ENCODE results near the gene KRTAP10-3. TPM values are rescaled to one million over a fixed set of nuclear protein-coding genes. Genes with fewer than 3 reads are reported as not detected.

Gene KRTAP10-3
- total RNA-seq, 8 experiments from 2014 or later, result 0.23 to 1.1 (median 0.46) TPM; not detected in 3

- H3K4me3 ChIP-seq, result no peak overlapping the region
- WGBS, 10 experiments, result 24% methylated on average over 5 of the region's 18 CpGs; no CpG with 5 or more reads in 9 of the 10 experiments
- ATAC-seq (replicated peaks in 6 of 8), result peak in 4 of 8 experiments; percentile 4 to 10 (median 7)
- H3K4me1 ChIP-seq (replicated peaks in 1 of 2), result peaks cover 6 to 8% of the 10 kb centered on the region in 2 donors
- in situ Hi-C loops (cut with MboI; ENCODE audit: low pct_unique_long_range_greater_than_20kb in 2 of 9, low sequenced_read_pairs in 9 of 9, unreplicated experiment in 9 of 9), result loop anchor here in 4 of 9 experiments (25.0 kb wide), 1 partner anchor 277 kb away; no protein-coding TSS in a partner anchor
- no peak overlapping the region for H3K27ac ChIP-seq
These were observed 48.5 kb downstream of the KRTAP10-3 start for GRCh38 chr21:44510109-44510507.

- Histone ChIP-seq H3K4me3 (no peak overlapping the region), H3K27ac (no peak overlapping the region), H3K4me1 (replicated peaks in 1 of 2) (peaks cover 6 to 8% of the 10 kb centered on the region in 2 donors)
- in situ Hi-C loops (cut with MboI; ENCODE audit: low pct_unique_long_range_greater_than_20kb in 2 of 9, low sequenced_read_pairs in 9 of 9, unreplicated experiment in 9 of 9), result loop anchor here in 4 of 9 experiments (25.0 kb wide), 1 partner anchor 278 kb away; no protein-coding TSS in a partner anchor
- ATAC-seq (replicated peaks in 6 of 8), result peak in 1 of 8 experiments; percentile 22
- 40 to 100% (median 93%) methylated on average over 1 to 3 of the region's 12 CpGs; no CpG with 5 or more reads in 6 of the 10 experiments for WGBS, 10 experiments
These were observed 49.1 kb downstream of the KRTAP10-3 start for GRCh38 chr21:44509539-44509938.

- no peak for ATAC-seq (replicated peaks in 6 of 8)
- Histone ChIP-seq H3K4me1 (replicated peaks in 1 of 2) (peaks cover 6 to 8% of the 10 kb centered on the region in 2 donors), H3K27ac (no peak overlapping the region), H3K4me3 (no peak overlapping the region)
- in situ Hi-C loops (cut with MboI; ENCODE audit: low pct_unique_long_range_greater_than_20kb in 2 of 9, low sequenced_read_pairs in 9 of 9, unreplicated experiment in 9 of 9), result loop anchor here in 4 of 9 experiments (25.0 kb wide), 1 partner anchor 278 kb away; no protein-coding TSS in a partner anchor
- WGBS, 10 experiments, result 55 to 96% (median 74%) methylated on average over 3 to 10 of the region's 30 CpGs; no CpG with 5 or more reads in 5 of the 10 experiments
These were observed 49.7 kb downstream of the KRTAP10-3 start for GRCh38 chr21:44508711-44509445.

GRCh38 chr21:44508426-44508710 is 50.2 kb downstream of the KRTAP10-3 start:
- H3K27ac ChIP-seq, result no peak overlapping the region
- H3K4me1 ChIP-seq (replicated peaks in 1 of 2), result peaks cover 6 to 8% of the 10 kb centered on the region in 2 donors
- WGBS, 10 experiments, result 55 to 90% (median 72%) methylated on average over 2 to 7 of the region's 9 CpGs; no CpG with 5 or more reads in 7 of the 10 experiments
- no peak overlapping the region for H3K4me3 ChIP-seq
- ATAC-seq (replicated peaks in 6 of 8), result no peak
- in situ Hi-C loops (cut with MboI; ENCODE audit: low pct_unique_long_range_greater_than_20kb in 2 of 9, low sequenced_read_pairs in 9 of 9, unreplicated experiment in 9 of 9), result loop anchor here in 4 of 9 experiments (25.0 kb wide), 1 partner anchor 279 kb away; no protein-coding TSS in a partner anchor

Other genes starting within 250 kb of the KRTAP10-3 start
- 10 to 100 TPM; 12.5 to 19.0 (median 16.7) TPM for gene CFAP410, start 219.4 kb downstream of the KRTAP10-3 start, total RNA-seq
- gene TRPM2, start 205.2 kb downstream of the KRTAP10-3 start, total RNA-seq, result under 1 TPM; 0.05 to 0.35 (median 0.15) TPM
- 1 to 10 TPM in 5 of 8 experiments, under 1 TPM in 3; 0.18 to 4.8 (median 2.6) TPM for gene LRRC3, start 103.3 kb downstream of the KRTAP10-3 start, total RNA-seq
- 1 to 10 TPM in 1 of 8 experiments, under 1 TPM in 2, not detected in 5; 0.18 to 1.1 (median 0.25) TPM for gene KRTAP10-1, start 18.6 kb downstream of the KRTAP10-3 start, total RNA-seq
- gene KRTAP10-2, start 7.3 kb downstream of the KRTAP10-3 start, total RNA-seq, result 1 to 10 TPM in 1 of 8 experiments, under 1 TPM in 3, not detected in 4; 0.17 to 1.1 (median 0.47) TPM
- gene KRTAP10-4, start 14.9 kb upstream of the KRTAP10-3 start, total RNA-seq, result under 1 TPM in 3 of 8 experiments, not detected in 5; 0.41 to 1.00 (median 0.87) TPM
- 1 to 10 TPM in 1 of 8 experiments, under 1 TPM in 3, not detected in 4; 0.17 to 1.1 (median 0.43) TPM for gene KRTAP10-5, start 21.8 kb upstream of the KRTAP10-3 start, total RNA-seq
- under 1 TPM in 4 of 8 experiments, not detected in 4; 0.23 to 0.71 (median 0.35) TPM for gene KRTAP10-6, start 33.7 kb upstream of the KRTAP10-3 start, total RNA-seq
- gene KRTAP10-7, start 41.8 kb upstream of the KRTAP10-3 start, total RNA-seq, result under 1 TPM in 3 of 8 experiments, not detected in 5; 0.13 to 0.47 (median 0.20) TPM
- gene KRTAP10-8, start 53.3 kb upstream of the KRTAP10-3 start, total RNA-seq, result under 1 TPM in 4 of 8 experiments, not detected in 4; 0.41 to 0.67 (median 0.44) TPM
- 1 to 10 TPM in 1 of 8 experiments, under 1 TPM in 4, not detected in 3; 0.18 to 1.0 (median 0.46) TPM for gene KRTAP10-9, start 68.3 kb upstream of the KRTAP10-3 start, total RNA-seq
- gene KRTAP10-10, start 78.6 kb upstream of the KRTAP10-3 start, total RNA-seq, result 1 to 10 TPM in 1 of 8 experiments, under 1 TPM in 3, not detected in 4; 0.17 to 1.1 (median 0.51) TPM
- under 1 TPM in 2 of 8 experiments, not detected in 6; 0.49 to 0.66 TPM for gene KRTAP10-11, start 87.6 kb upstream of the KRTAP10-3 start, total RNA-seq
- gene KRTAP12-4, start 95.9 kb upstream of the KRTAP10-3 start, total RNA-seq, result not detected
- gene KRTAP12-3, start 99.1 kb upstream of the KRTAP10-3 start, total RNA-seq, result not detected
- gene KRTAP12-2, start 108.1 kb upstream of the KRTAP10-3 start, total RNA-seq, result not detected
- gene KRTAP12-1, start 123.4 kb upstream of the KRTAP10-3 start, total RNA-seq, result under 1 TPM in 1 of 8 experiments, not detected in 7; 0.90 TPM
- under 1 TPM in 3 of 8 experiments, not detected in 5; 0.29 to 0.85 (median 0.56) TPM for gene KRTAP10-12, start 138.4 kb upstream of the KRTAP10-3 start, total RNA-seq
- under 1 TPM in 7 of 8 experiments, not detected in 1; 0.21 to 0.66 (median 0.31) TPM for gene TSPEAR, start 152.8 kb upstream of the KRTAP10-3 start, total RNA-seq
- gene UBE2G2, start 243.0 kb upstream of the KRTAP10-3 start, total RNA-seq, result 100 to 1,000 TPM in 2 of 8 experiments, 10 to 100 TPM in 6; 32.6 to 142 (median 54.7) TPM

Data from motor neuron (in vitro differentiated cells).